OCI-LY3 (cell line): ENCODE results near the gene DDX10.
"Not testable (repeated sequence)": the region's sequence is repeated elsewhere in the genome, so short reads cannot be mapped to it uniquely, and the experiment has no call there.

Source experiments
- H2AFZ ChIP-seq: fragments of 200-600, 300-600 bp; shearing (Covaris generic); 2 replicates; pipeline ENCODE4 v1.6.0; 2014; ENCODE audit warnings: antibody characterized with exemption, low read depth, low read length
- H3K27ac ChIP-seq: fragments of 200-600, 300-600 bp; sonication (generic); 2 replicates; pipeline ENCODE4 v1.5.1; 2014; ENCODE audit warnings: mild to moderate bottlenecking, low read length, moderate library complexity, mixed read lengths
- H3K27me3 ChIP-seq: fragments of 200-600, 300-600 bp; sonication (generic); 2 replicates; pipeline ENCODE4 v1.6.1; 2014; ENCODE audit warnings: low read depth, low read length, mixed read lengths
- H3K36me3 ChIP-seq: fragments of 200-600, 300-600 bp; sonication (generic); replicated peaks from 2 replicates; pipeline ENCODE3; 2014; ENCODE audit warnings: low read depth, low read length, mixed read lengths
- H3K4me1 ChIP-seq: fragments of 300-600, 200-600 bp; sonication (generic); 2 replicates; pipeline ENCODE4 v1.6.1; 2014; ENCODE audit warnings: low read length, mixed read lengths
- H3K4me2 ChIP-seq: fragments of 200-600, 300-600 bp; sonication (generic); 2 replicates; pipeline ENCODE4 v1.6.1; 2014; ENCODE audit warnings: low read length, mixed read lengths
- H3K4me3 ChIP-seq: fragments of 300-600, 200-600 bp; sonication (generic); 2 replicates; pipeline ENCODE4 v1.5.1; 2014; ENCODE audit warnings: antibody characterized with exemption, mild to moderate bottlenecking, low read length, moderate library complexity
- H3K79me2 ChIP-seq: fragments of 300-600, 200-600 bp; shearing (Covaris generic); 2 replicates; pipeline ENCODE4 v1.6.1; 2014; ENCODE audit warnings: mild to moderate bottlenecking, low read length, mixed read lengths
- H3K9ac ChIP-seq: fragments of 300-600, 200-600 bp; shearing (Covaris generic); 2 replicates; pipeline ENCODE4 v1.6.0; 2014; ENCODE audit warnings: mild to moderate bottlenecking, low read length, moderate library complexity
- H3K9me3 ChIP-seq: fragments of 200-600, 300-600 bp; shearing (Covaris generic); 2 replicates; pipeline ENCODE4 v1.6.1; 2014; ENCODE audit warnings: low read length, mixed read lengths; ENCODE audit not compliant: insufficient read depth
- H4K20me1 ChIP-seq: fragments of 200-600, 300-600 bp; sonication (generic); 2 replicates; pipeline ENCODE4 v1.6.1; 2016; ENCODE audit warnings: low read length, mixed read lengths; ENCODE audit not compliant: insufficient read depth
- CTCF ChIP-seq: fragments of 200-600, 300-600 bp; sonication (generic); IDR thresholded peaks from 2 replicates; pipeline ENCODE4 v1.5.1; 2014; ENCODE audit warnings: antibody characterized with exemption, low read length, low read depth
- EZH2phosphoT487 ChIP-seq: fragments of 200-600 bp; shearing (Covaris generic); IDR thresholded peaks from 2 replicates; pipeline ENCODE4 v1.6.1; 2018; ENCODE audit warnings: antibody characterized with exemption, mixed run types, low read depth

The DDX10 gene

GRCh38 chr11:108768964-108769363, 104.1 kb downstream of the DDX10 start:
- no peak overlapping the region for H3K4me3 ChIP-seq
- H3K9ac ChIP-seq, result no peak overlapping the region
- H3K4me1 ChIP-seq, result no peaks in the 10 kb centered on the region
- no peak overlapping the region for H3K4me2 ChIP-seq
- H3K9me3 ChIP-seq, result no peaks in the 10 kb centered on the region
- H3K27me3 ChIP-seq, result no peaks in the 10 kb centered on the region
- H3K79me2 ChIP-seq, result peaks cover 7% of the 10 kb centered on the region
- TF ChIP-seq EZH2phosphoT487, result no peak
- TF ChIP-seq CTCF, result no peak
- no peak overlapping the region for H2AFZ ChIP-seq
- H3K36me3 ChIP-seq, result no peaks in the 10 kb centered on the region
- no peak overlapping the region for H3K27ac ChIP-seq
- H4K20me1 ChIP-seq, result no peaks in the 10 kb centered on the region

- no peaks in the 10 kb centered on the region for H3K9me3 ChIP-seq
- no peak overlapping the region for H2AFZ ChIP-seq
- no peak overlapping the region for H3K9ac ChIP-seq
- no peak overlapping the region for H3K27ac ChIP-seq
- H4K20me1 ChIP-seq, result no peaks in the 10 kb centered on the region
- H3K27me3 ChIP-seq, result no peaks in the 10 kb centered on the region
- no peak overlapping the region for H3K4me3 ChIP-seq
- H3K4me1 ChIP-seq, result no peaks in the 10 kb centered on the region
- no peak overlapping the region for H3K4me2 ChIP-seq
- peaks cover 19% of the 10 kb centered on the region for H3K79me2 ChIP-seq
- TF ChIP-seq EZH2phosphoT487, result no peak
- no peak for TF ChIP-seq CTCF
- no peaks in the 10 kb centered on the region for H3K36me3 ChIP-seq
Observed at GRCh38 chr11:108774037-108774730, 109.3 kb downstream of the DDX10 start.

- Histone ChIP-seq H3K79me2 (peaks cover 19% of the 10 kb centered on the region), H3K27me3 (no peaks in the 10 kb centered on the region), H3K4me1 (peaks cover 8% of the 10 kb centered on the region), H3K36me3 (no peaks in the 10 kb centered on the region), H3K4me2 (no peak overlapping the region), H4K20me1 (peaks cover under 1% of the 10 kb centered on the region; the same call in 1 of the 2 replicates), H3K9ac (no peak overlapping the region), H3K27ac (no peak overlapping the region), H3K9me3 (no peaks in the 10 kb centered on the region), H3K4me3 (no peak overlapping the region), H2AFZ (no peak overlapping the region)
- TF ChIP-seq EZH2phosphoT487 (no peak), CTCF (no peak)
Observed at GRCh38 chr11:108775324-108775723, 110.5 kb downstream of the DDX10 start.

- not testable (repeated sequence) for H3K4me3 ChIP-seq, H3K27me3 ChIP-seq, H2AFZ ChIP-seq, H3K9me3 ChIP-seq, H3K27ac ChIP-seq, H3K36me3 ChIP-seq, H4K20me1 ChIP-seq, H3K9ac ChIP-seq, H3K4me2 ChIP-seq
- peaks cover 11% of the 10 kb centered on the region for H3K4me1 ChIP-seq
- H3K79me2 ChIP-seq, result peaks cover 16% of the 10 kb centered on the region
Observed at GRCh38 chr11:108779147-108779546, 114.3 kb downstream of the DDX10 start.
